Measurements from ENCODE around the gene CENPU.

CENPU gene

DNA sequence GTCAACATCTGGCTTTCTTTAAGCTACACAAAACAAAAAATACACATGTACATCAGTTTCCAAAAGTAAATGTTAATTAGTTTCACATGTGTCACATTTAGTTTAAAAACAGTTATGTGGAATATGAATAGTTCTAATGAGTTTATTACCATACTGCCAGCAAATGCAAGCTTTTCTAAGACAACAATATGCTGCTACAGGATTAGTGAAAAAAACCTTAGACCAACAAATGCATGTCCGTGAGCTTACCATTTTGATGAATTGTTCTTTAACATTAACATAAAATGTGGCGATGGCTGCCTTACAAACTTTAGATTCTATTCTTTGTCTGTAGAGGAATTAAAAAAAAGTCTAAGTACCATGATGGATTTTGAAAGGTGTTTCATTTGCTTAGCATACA is 31.8 kb downstream of the CENPU start:
- DNase-seq, result no peak

DNA sequence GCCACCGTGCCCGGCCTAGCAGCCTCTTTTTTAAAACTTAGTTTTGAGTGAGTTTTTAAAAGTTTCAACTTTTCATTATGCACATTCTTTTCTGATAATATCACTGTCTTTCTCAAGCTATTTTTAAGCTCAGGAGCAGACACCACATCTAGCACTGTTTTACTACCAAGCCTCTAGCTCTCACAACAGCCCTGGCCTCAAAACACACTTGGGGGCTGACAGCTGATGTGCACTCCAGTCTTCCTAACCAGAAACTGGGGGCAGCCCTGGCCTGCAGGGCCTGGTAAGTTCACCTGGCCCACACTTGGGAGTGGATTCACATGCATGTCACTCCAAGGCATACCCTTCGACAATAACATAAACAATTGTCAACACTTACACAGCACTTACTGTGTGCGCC is 34.0 kb downstream of the CENPU start:
- no peak for DNase-seq

GRCh38 chr4:184697956-184698355 is 35.9 kb downstream of the CENPU start:
- DNase-seq, result no peak

DNA sequence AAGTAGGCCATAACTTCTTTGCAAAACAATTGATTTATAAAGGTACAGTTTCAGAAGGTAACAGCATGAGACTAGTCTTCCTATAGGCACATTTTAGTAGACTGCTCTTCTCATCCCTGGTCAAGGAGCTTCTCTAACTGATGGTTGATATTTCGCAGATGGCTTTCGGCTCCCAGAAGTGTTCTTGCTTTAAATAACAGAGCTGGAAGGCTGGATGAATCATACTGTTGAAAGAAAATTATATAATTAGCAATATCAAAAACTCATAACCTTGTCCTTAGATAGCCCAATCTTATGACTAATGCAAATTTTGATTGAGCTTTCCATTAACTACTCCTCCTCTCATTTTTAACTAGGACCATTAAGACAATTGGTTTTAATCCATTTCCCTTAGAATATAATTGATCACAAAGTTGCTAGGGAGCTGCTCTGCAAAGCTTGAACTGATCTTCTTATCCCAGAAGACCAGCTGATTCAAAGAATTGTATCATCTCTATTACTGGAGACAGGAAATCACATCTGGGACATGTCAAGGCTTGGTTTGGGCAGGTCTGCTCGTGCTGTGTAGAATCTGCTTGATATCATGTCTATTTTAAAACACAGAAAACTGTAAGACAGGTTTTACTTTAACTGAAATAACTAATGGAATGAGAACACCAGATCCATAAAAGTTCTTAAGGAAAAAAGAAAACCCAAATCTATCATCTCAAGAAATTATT is 38.6 kb downstream of the CENPU start:
- DNase-seq, result no peak

GRCh38 chr4:184694412-184694956 is 39.4 kb downstream of the CENPU start:
- no peak for DNase-seq

DNA sequence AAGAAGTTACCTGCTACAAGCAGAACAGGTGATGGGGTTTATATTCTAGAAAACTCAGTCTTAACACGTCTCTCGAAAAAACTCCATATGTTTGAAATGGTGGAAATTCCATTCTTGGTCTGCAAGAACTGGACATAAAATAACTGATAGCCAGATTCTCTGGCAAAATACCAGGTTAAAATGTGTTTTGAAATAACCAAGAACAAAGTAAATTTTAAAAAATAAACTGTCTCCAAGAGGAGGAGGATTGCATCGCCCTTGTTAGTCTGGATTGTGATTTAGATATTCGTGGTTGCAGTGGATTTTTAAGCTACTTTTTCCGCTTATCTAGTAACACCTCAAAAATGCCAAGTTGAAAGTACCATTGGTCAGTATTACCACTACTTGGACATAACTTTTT is 40.8 kb downstream of the CENPU start:
- no peak for DNase-seq

- no peak for DNase-seq
Measured at GRCh38 chr4:184689681-184690080, 44.2 kb downstream of the CENPU start.

DNA sequence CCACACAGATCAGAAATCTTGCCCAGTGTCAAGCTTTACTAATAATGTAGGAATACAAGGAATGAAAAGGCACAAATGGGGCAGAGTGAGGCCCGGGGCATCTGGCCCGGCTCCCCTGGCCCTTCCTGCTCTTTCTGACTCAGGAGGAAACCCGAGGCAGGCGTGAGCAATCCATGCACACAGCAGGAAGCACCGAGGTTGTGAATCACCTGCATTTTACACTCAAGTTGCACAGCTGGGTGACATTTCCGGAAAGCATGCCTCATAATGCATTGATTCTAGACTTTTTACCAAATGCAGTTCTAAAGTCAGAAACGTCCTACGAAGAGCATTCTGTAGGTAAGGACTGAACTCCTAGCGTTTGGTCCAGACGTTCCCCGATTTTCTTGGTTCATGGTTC is 45.4 kb downstream of the CENPU start:
- DNase-seq, result peak in 1 of 2 donors; percentile 16

DNA sequence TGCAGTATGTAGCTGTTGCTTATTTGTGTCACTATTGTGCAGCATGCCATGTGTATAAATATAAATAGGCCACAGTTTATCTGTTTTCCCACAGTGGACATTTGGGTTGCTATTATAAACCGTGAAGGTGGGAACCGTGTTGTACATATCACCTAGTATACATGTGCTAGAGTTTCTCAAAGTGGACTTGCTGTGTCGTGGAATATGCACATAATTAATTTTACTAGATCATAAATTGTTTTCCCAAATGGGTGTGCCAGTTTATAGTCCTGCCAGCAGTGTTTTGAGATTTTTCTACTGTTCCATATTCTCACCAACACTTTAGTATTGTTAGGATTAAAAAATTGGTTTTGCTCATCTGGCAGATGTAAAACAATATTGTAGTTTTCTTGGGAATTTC is 45.9 kb downstream of the CENPU start:
- no peak for DNase-seq

- DNase-seq, result no peak
Measured at GRCh38 chr4:184684491-184685189, 49.3 kb downstream of the CENPU start.

GRCh38 chr4:184681916-184682315 is 52.0 kb downstream of the CENPU start:
- DNase-seq, result no peak

GRCh38 chr4:184680698-184681097 is 53.2 kb downstream of the CENPU start:
- DNase-seq, result no peak

- no peak for DNase-seq
Measured at GRCh38 chr4:184675821-184676492, 57.9 kb downstream of the CENPU start.

DNA sequence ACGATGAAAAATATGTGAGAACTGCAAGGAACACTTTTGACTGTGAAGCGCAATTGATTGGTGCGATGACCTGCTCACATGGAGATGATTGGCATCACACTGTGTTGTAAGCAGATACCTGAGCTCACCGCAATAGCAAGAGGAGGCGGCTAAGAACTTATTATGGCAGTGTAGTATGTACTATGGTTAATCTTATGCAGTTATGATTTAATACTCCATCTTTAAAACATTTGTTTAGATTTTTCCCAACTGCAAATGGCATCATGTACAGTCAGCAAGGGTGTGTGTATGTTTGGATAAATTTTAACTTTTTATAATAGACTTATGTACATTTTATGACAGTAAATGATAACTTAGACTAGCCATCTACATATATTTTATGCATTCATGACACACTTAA is 58.9 kb downstream of the CENPU start:
- no peak for DNase-seq

- DNase-seq, result no peak
Measured at GRCh38 chr4:184674011-184674410, 59.9 kb downstream of the CENPU start.

GRCh38 chr4:184672741-184673140 is 61.2 kb downstream of the CENPU start:
- DNase-seq, result no peak

- DNase-seq, result no peak
Measured at GRCh38 chr4:184671101-184671500, 62.8 kb downstream of the CENPU start.

- no peak for DNase-seq
Measured at GRCh38 chr4:184669251-184669650, 64.6 kb downstream of the CENPU start.

DNA sequence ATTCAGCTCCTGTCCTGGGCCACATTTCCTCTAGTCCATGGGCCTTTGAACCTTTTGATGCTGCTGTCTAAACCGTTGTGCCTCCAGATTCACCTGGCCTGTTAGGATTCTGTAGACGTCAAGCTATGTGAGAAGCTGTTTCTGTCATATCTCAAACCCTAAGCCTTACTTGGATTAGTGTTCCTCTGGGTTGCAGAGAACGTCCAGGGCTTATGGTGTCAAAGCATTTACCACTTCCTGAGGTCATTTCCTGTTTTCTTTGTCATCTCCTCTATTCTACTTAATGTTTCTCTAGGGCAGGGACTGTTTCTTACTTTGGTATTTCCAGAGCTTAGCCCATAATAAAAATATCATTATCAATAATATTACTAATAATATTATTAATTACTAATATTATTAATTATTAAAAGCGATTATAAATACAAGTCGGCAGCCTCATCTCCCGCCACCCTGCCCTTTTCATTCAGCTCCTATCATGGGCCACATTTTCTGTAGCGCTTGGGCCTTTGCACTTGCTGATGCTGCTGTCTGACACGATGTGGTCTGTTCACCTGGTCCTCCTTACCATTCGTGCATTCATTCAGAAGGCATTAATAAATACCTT is 65.3 kb downstream of the CENPU start:
- DNase-seq, result no peak

GRCh38 chr4:184668096-184668495 is 65.8 kb downstream of the CENPU start:
- no peak for DNase-seq

DNA sequence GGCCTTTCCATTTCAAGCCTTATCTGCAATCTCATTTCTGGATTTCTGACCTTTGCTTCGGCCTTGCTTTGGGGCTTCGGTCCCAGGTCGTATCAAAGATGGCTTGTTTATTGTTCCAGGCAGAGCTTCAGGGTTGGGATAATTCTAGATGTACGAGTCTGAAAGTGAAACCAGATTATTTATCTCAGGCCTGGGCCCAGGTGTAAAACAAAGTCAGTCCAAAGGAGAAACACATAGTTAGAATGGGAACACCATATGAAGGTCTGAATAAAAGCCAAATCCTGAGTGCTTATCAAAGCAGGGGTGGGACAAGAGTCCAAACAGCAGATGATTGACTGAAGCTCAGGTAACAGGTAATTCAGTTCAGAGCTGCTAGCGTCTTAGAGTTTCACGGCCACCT is 67.2 kb downstream of the CENPU start:
- DNase-seq, result no peak

GRCh38 chr4:184664445-184665210 is 69.3 kb downstream of the CENPU start:
- no peak for DNase-seq

- DNase-seq, result no peak
Measured at GRCh38 chr4:184662236-184662635, 71.7 kb downstream of the CENPU start.
